Fibroblast of mammary gland (primary cell): ENCODE data around the gene CTDSPL.

Source experiments
- DNase-seq: peaks from one replicate; pipeline ENCODE4 v3.0.0-alpha.2; 2010; ENCODE audit warnings: low read depth
- H3K4me3 ChIP-seq: 2 replicates; pipeline ENCODE4 v1.5.1; 2011; ENCODE audit warnings: low read depth, mild to moderate bottlenecking, low read length, moderate library complexity; ENCODE audit not compliant: control insufficient read depth
- CTCF ChIP-seq: conservative IDR thresholded peaks from 2 replicates; pipeline ENCODE4 v1.5.1; 2011; ENCODE audit warnings: low read depth, low read length, inconsistent platforms; ENCODE audit not compliant: control insufficient read depth, insufficient read depth

Gene CTDSPL

GRCh38 chr3:38002291-38002876 lies 140.7 kb downstream of the CTDSPL start:
- no peak for DNase-seq
- H3K4me3 ChIP-seq: no peak overlapping the region
- no peak for TF ChIP-seq CTCF

- DNase-seq: no peak
- TF ChIP-seq CTCF: no peak
- H3K4me3 ChIP-seq: no peak overlapping the region
These were observed 141.3 kb downstream of the CTDSPL start for GRCh38 chr3:38002940-38003339.

- TF ChIP-seq CTCF: peak; percentile 87
- H3K4me3 ChIP-seq: no peak overlapping the region
- peak; percentile 41 for DNase-seq
These were observed 141.7 kb downstream of the CTDSPL start for GRCh38 chr3:38003371-38003816.

GRCh38 chr3:38003817-38004414 lies 142.2 kb downstream of the CTDSPL start:
- TF ChIP-seq CTCF: no peak
- H3K4me3 ChIP-seq: no peak overlapping the region
- DNase-seq: no peak

GRCh38 chr3:38004415-38005075 lies 142.9 kb downstream of the CTDSPL start:
- TF ChIP-seq CTCF: peak; percentile 72
- H3K4me3 ChIP-seq: no peak overlapping the region
- DNase-seq: peak; percentile 66

- no peak overlapping the region for H3K4me3 ChIP-seq
- no peak for DNase-seq
- no peak for TF ChIP-seq CTCF
These were observed 143.7 kb downstream of the CTDSPL start for GRCh38 chr3:38005076-38006020.
